Measurements from ENCODE around the gene PROX1. TPM values are rescaled to one million over a fixed set of nuclear protein-coding genes. Genes with fewer than 3 reads are reported as not detected.

The PROX1 gene
- total and polyA plus RNA-seq, 9 of the 15 experiments (the other 6 are each of a cell fraction or from before 2014, with no cell fraction given): 0.14 to 0.22 TPM; not detected in 7

DNA sequence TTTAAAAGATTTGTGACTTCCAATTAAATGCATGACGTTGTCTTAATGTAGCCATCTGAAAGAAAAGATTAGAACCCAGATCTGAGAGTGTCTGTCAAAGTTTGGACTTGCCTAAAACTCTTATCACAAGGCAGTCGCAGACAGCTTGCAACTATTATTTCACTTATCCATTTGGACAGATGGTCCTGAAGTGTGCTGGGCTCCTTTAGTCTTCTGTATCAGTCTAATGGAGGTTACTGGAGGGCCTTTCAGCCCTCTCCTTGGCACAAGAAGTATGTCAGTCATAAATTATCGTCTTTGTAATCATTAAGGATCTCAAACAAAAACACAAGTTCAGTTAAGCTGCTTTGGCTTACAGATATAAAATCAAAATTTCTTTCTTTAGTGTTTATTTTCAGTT lies 15.5 kb downstream of the PROX1 start (continued):
- TF ChIP-seq, protein P1, sequence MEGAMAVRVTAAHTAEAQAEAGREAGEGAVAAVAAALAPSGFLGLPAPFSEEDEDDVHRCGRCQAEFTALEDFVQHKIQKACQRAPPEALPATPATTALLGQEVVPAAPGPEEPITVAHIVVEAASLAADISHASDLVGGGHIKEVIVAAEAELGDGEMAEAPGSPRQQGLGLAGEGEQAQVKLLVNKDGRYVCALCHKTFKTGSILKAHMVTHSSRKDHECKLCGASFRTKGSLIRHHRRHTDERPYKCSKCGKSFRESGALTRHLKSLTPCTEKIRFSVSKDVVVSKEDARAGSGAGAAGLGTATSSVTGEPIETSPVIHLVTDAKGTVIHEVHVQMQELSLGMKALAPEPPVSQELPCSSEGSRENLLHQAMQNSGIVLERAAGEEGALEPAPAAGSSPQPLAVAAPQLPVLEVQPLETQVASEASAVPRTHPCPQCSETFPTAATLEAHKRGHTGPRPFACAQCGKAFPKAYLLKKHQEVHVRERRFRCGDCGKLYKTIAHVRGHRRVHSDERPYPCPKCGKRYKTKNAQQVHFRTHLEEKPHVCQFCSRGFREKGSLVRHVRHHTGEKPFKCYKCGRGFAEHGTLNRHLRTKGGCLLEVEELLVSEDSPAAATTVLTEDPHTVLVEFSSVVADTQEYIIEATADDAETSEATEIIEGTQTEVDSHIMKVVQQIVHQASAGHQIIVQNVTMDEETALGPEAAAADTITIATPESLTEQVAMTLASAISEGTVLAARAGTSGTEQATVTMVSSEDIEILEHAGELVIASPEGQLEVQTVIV (CRISPR knock-in tag; IDR thresholded peaks at IDR 0.05; ENCODE audit: borderline replicate concordance): no peak
- TF ChIP-seq TAF9B (IDR thresholded peaks at IDR 0.05; ENCODE audit: partially characterized antibody) (no peak), ELF4 (CRISPR knock-in tag; IDR thresholded peaks at IDR 0.05) (no peak), TAL1 (IDR thresholded peaks at IDR 0.05) (peak; percentile 96), XRCC4 (IDR thresholded peaks at IDR 0.05; ENCODE audit: extremely low read depth, insufficient read depth, insufficient read length) (no peak), KLF10 (CRISPR knock-in tag; IDR thresholded peaks at IDR 0.05) (no peak), TFAP4 (CRISPR knock-in tag; IDR thresholded peaks at IDR 0.05; ENCODE audit: borderline replicate concordance) (no peak), EWSR1 (IDR thresholded peaks at IDR 0.05; ENCODE audit: borderline replicate concordance, low read depth, partially characterized antibody) (no peak), STAT5A (IDR thresholded peaks at IDR 0.05; ENCODE audit: borderline replicate concordance, low read length) (peak; percentile 87), KAT8 (IDR thresholded peaks at IDR 0.05; ENCODE audit: low read depth) (no peak), NR2F6 (CRISPR knock-in tag; IDR thresholded peaks at IDR 0.05) (no peak), SP1 (CRISPR knock-in tag; IDR thresholded peaks at IDR 0.05) (no peak), FOXM1 (IDR thresholded peaks at IDR 0.05; ENCODE audit: low read depth) (peak; percentile 87), FOXM1 (CRISPR knock-in tag; IDR thresholded peaks at IDR 0.05; ENCODE audit: low read depth) (no peak), ZKSCAN1 (IDR thresholded peaks at IDR 0.05; ENCODE audit: low read depth, low read length) (no peak)
- TF ChIP-seq, protein P2, sequence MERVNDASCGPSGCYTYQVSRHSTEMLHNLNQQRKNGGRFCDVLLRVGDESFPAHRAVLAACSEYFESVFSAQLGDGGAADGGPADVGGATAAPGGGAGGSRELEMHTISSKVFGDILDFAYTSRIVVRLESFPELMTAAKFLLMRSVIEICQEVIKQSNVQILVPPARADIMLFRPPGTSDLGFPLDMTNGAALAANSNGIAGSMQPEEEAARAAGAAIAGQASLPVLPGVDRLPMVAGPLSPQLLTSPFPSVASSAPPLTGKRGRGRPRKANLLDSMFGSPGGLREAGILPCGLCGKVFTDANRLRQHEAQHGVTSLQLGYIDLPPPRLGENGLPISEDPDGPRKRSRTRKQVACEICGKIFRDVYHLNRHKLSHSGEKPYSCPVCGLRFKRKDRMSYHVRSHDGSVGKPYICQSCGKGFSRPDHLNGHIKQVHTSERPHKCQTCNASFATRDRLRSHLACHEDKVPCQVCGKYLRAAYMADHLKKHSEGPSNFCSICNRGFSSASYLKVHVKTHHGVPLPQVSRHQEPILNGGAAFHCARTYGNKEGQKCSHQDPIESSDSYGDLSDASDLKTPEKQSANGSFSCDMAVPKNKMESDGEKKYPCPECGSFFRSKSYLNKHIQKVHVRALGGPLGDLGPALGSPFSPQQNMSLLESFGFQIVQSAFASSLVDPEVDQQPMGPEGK (CRISPR knock-in tag; IDR thresholded peaks at IDR 0.05; ENCODE audit: borderline replicate concordance): no peak
- TF ChIP-seq, protein P3, sequence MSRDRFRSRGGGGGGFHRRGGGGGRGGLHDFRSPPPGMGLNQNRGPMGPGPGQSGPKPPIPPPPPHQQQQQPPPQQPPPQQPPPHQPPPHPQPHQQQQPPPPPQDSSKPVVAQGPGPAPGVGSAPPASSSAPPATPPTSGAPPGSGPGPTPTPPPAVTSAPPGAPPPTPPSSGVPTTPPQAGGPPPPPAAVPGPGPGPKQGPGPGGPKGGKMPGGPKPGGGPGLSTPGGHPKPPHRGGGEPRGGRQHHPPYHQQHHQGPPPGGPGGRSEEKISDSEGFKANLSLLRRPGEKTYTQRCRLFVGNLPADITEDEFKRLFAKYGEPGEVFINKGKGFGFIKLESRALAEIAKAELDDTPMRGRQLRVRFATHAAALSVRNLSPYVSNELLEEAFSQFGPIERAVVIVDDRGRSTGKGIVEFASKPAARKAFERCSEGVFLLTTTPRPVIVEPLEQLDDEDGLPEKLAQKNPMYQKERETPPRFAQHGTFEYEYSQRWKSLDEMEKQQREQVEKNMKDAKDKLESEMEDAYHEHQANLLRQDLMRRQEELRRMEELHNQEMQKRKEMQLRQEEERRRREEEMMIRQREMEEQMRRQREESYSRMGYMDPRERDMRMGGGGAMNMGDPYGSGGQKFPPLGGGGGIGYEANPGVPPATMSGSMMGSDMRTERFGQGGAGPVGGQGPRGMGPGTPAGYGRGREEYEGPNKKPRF (IDR thresholded peaks at IDR 0.05; ENCODE audit: low read depth, low read length): no peak
- TF ChIP-seq, protein P4, sequence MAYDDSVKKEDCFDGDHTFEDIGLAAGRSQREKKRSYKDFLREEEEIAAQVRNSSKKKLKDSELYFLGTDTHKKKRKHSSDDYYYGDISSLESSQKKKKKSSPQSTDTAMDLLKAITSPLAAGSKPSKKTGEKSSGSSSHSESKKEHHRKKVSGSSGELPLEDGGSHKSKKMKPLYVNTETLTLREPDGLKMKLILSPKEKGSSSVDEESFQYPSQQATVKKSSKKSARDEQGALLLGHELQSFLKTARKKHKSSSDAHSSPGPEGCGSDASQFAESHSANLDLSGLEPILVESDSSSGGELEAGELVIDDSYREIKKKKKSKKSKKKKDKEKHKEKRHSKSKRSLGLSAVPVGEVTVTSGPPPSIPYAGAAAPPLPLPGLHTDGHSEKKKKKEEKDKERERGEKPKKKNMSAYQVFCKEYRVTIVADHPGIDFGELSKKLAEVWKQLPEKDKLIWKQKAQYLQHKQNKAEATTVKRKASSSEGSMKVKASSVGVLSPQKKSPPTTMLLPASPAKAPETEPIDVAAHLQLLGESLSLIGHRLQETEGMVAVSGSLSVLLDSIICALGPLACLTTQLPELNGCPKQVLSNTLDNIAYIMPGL (CRISPR knock-in tag; IDR thresholded peaks at IDR 0.05): no peak
- TF ChIP-seq, protein P5, sequence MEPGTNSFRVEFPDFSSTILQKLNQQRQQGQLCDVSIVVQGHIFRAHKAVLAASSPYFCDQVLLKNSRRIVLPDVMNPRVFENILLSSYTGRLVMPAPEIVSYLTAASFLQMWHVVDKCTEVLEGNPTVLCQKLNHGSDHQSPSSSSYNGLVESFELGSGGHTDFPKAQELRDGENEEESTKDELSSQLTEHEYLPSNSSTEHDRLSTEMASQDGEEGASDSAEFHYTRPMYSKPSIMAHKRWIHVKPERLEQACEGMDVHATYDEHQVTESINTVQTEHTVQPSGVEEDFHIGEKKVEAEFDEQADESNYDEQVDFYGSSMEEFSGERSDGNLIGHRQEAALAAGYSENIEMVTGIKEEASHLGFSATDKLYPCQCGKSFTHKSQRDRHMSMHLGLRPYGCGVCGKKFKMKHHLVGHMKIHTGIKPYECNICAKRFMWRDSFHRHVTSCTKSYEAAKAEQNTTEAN (CRISPR knock-in tag; IDR thresholded peaks at IDR 0.05): no peak

Data from K562 (cell line).